Gastrocnemius medialis (tissue), 4 donors: ENCODE measurements around the gene EPHB6.

Experiments
- POLR2A ChIP-seq, 2 donors: fragments of 450-650 bp; IDR thresholded peaks; one replicate each; pipeline ENCODE4 v1.6.1; 2017; ENCODE audit warnings: antibody characterized with exemption in 2 of 2, mild to moderate bottlenecking in 2 of 2, moderate library complexity in 2 of 2
- TF ChIP-seq, protein P1 (sequence below), 5 experiments: fragments of 450-650 bp in 3 of 5; fragments of 200-600 bp in 2 of 5; sonication (generic) in 2 of 5; IDR thresholded peaks in 4 of 5; conservative IDR thresholded peaks in 1 of 5; 1 replicate in 4 of 5; 2 replicates in 1 of 5; pipeline ENCODE4 v1.5.1; 2016 to 2019; ENCODE audit warnings: antibody characterized with exemption in 5 of 5, mild to moderate bottlenecking in 3 of 5, moderate library complexity in 3 of 5

DNA sequence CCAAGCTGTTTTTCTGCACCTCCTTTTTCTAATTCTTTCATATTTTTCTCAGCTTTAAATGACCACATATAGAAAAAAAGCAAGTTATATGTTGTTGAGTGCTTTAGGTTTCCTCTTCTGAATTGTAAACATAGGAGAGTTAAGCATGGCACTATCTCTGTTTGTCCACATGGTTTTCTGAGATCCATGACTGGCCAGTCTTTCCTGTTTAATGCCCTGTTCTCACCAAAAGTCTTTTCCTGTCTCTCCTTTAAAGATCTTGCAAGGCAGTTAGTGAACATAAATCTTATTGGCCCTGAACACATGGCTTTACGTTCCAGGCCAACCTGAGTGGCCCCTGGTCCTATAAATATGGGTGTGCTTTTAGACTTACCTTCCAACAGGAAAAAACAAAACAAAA is 59.2 kb downstream of the EPHB6 start:
- TF ChIP-seq, protein P1, sequence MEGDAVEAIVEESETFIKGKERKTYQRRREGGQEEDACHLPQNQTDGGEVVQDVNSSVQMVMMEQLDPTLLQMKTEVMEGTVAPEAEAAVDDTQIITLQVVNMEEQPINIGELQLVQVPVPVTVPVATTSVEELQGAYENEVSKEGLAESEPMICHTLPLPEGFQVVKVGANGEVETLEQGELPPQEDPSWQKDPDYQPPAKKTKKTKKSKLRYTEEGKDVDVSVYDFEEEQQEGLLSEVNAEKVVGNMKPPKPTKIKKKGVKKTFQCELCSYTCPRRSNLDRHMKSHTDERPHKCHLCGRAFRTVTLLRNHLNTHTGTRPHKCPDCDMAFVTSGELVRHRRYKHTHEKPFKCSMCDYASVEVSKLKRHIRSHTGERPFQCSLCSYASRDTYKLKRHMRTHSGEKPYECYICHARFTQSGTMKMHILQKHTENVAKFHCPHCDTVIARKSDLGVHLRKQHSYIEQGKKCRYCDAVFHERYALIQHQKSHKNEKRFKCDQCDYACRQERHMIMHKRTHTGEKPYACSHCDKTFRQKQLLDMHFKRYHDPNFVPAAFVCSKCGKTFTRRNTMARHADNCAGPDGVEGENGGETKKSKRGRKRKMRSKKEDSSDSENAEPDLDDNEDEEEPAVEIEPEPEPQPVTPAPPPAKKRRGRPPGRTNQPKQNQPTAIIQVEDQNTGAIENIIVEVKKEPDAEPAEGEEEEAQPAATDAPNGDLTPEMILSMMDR (IDR thresholded peaks at IDR 0.05 in 4 of 5, conservative IDR thresholded peaks at IDR 0.05 in 1 of 5) = no peak
- no peak for TF ChIP-seq POLR2A (IDR thresholded peaks at IDR 0.05)
